Fibroblast of lung (primary cell): ENCODE data around the gene EDEM2. TPM values are rescaled to one million over a fixed set of nuclear protein-coding genes. Genes with fewer than 3 reads are reported as not detected.
"Not testable (repeated sequence)": the region's sequence is repeated elsewhere in the genome, so short reads cannot be mapped to it uniquely, and the experiment has no call there.

Source experiments
- DNase-seq, 2 donors: peaks; one replicate each; pipeline versions ENCODE4 v3.0.0 to v3.0.0-alpha.2; 2010; ENCODE audit warnings: low read depth in 2 of 2
- H2AFZ ChIP-seq: 2 replicates; pipeline ENCODE4 v1.5.1; 2012; ENCODE audit warnings: low read length, control low read depth, inconsistent platforms
- H3K27ac ChIP-seq: 2 replicates; pipeline ENCODE4 v1.5.1; 2011; ENCODE audit warnings: low read length, control low read depth; ENCODE audit not compliant: insufficient read depth
- H3K27me3 ChIP-seq: 2 replicates; pipeline ENCODE4 v1.5.1; 2011; ENCODE audit warnings: mild to moderate bottlenecking, low read length; ENCODE audit not compliant: control insufficient read depth, insufficient read depth
- H3K36me3 ChIP-seq: 2 replicates; pipeline ENCODE4 v1.5.1; 2011; ENCODE audit warnings: low read length; ENCODE audit not compliant: control insufficient read depth, insufficient read depth
- H3K4me1 ChIP-seq: 2 replicates; pipeline ENCODE4 v1.5.1; 2011; ENCODE audit warnings: low read length; ENCODE audit not compliant: control insufficient read depth, insufficient read depth; ENCODE audit errors: extremely low read depth
- H3K4me2 ChIP-seq: 2 replicates; pipeline ENCODE4 v1.5.1; 2011; ENCODE audit warnings: low read length, control low read depth; ENCODE audit not compliant: insufficient read depth; ENCODE audit errors: extremely low read depth
- H3K4me3 ChIP-seq, 4 experiments: fragments of 200-600 bp in 1 of 4; sonication (generic) in 1 of 4; replicated peaks in 1 of 4; 2 replicates each; pipeline ENCODE4 v1.5.1; 2011 to 2016; ENCODE audit warnings: low read length in 4 of 4, low read depth in 3 of 4, mild to moderate bottlenecking in 3 of 4, control low read depth in 2 of 4, inconsistent platforms in 1 of 4, mixed read lengths in 1 of 4; ENCODE audit not compliant: insufficient read depth in 1 of 4; ENCODE audit errors: control extremely low read depth in 1 of 4
- H3K79me2 ChIP-seq: 2 replicates; pipeline ENCODE4 v1.5.1; 2012; ENCODE audit warnings: mild to moderate bottlenecking, low read length, inconsistent platforms; ENCODE audit not compliant: control insufficient read depth, insufficient read depth
- H3K9ac ChIP-seq: 2 replicates; pipeline ENCODE4 v1.5.1; 2011; ENCODE audit warnings: mild to moderate bottlenecking, low read length, control low read depth; ENCODE audit not compliant: insufficient read depth
- H3K9me3 ChIP-seq: 2 replicates; pipeline ENCODE4 v1.5.1; 2012; ENCODE audit warnings: low read depth, low read length; ENCODE audit not compliant: control insufficient read depth, insufficient read depth
- H4K20me1 ChIP-seq: 2 replicates; pipeline ENCODE4 v1.5.1; 2011; ENCODE audit warnings: low read length; ENCODE audit not compliant: control insufficient read depth, insufficient read depth; ENCODE audit errors: extremely low read depth
- CTCF ChIP-seq, 2 donors: IDR thresholded peaks in 1 of 2; conservative IDR thresholded peaks in 1 of 2; 1 replicate in 1 of 2; 2 replicates in 1 of 2; pipeline ENCODE4 v1.5.1; 2011 to 2012; ENCODE audit warnings: low read length in 2 of 2, control low read depth in 1 of 2, inconsistent platforms in 1 of 2, low read depth in 1 of 2, mild to moderate bottlenecking in 1 of 2
- EZH2 ChIP-seq: IDR thresholded peaks from 2 replicates; pipeline ENCODE4 v1.5.1; 2012; ENCODE audit warnings: low read length, control low read depth, mild to moderate bottlenecking; ENCODE audit errors: missing control alignments
- polyA plus RNA-seq, 2 donors: library from polyadenylated mRNA; depleted of rRNA in 1 of 2; stranded (reverse) in 1 of 2; unstranded in 1 of 2; fragments of >200 nt; gene quantifications; 2 replicates each; pipeline ENCODE4 v1.2.1, GENCODE V29; 2011 to 2012; ENCODE audit warnings: missing spikeins in 1 of 2
- total RNA-seq: library from RNA; depleted of rRNA; stranded (reverse); fragments of >200 nt; gene quantifications from 2 replicates; pipeline ENCODE4 v1.2.1, GENCODE V29; 2014

The EDEM2 gene
- total and polyA plus RNA-seq, 2 donors (not counting 1 experiment from before 2014, with no cell fraction given): 23.8 to 99.4 TPM

- H3K27ac ChIP-seq, H3K79me2 ChIP-seq, H3K4me1 ChIP-seq: not testable (repeated sequence)
Measured at GRCh38 chr20:35160341-35160740, 13.2 kb upstream of the EDEM2 start.

GRCh38 chr20:35156978-35157377 lies 9.8 kb upstream of the EDEM2 start:
- H3K4me1 ChIP-seq: no peaks in the 10 kb centered on the region
- H3K27ac ChIP-seq: no peak overlapping the region
- H4K20me1 ChIP-seq: no peaks in the 10 kb centered on the region
- no peaks in the 10 kb centered on the region for H3K9me3 ChIP-seq
- no peak overlapping the region for H2AFZ ChIP-seq
- no peaks in the 10 kb centered on the region for H3K79me2 ChIP-seq
- no peak overlapping the region for H3K4me3 ChIP-seq
- no peak overlapping the region for H3K9ac ChIP-seq
- DNase-seq: no peak
- TF ChIP-seq EZH2: no peak
- no peak for TF ChIP-seq CTCF (conservative IDR thresholded peaks at IDR 0.05 in 1 of 2, IDR thresholded peaks at IDR 0.05 in 1 of 2; ENCODE audit: low read depth in 1 of 2, low read length in 2 of 2)
- H3K27me3 ChIP-seq: no peaks in the 10 kb centered on the region
- H3K4me2 ChIP-seq: no peak overlapping the region
- H3K36me3 ChIP-seq: no peaks in the 10 kb centered on the region

More at GRCh38 chr20:35160341-35160740, 13.2 kb upstream of the EDEM2 start:
- H3K9ac ChIP-seq, H3K36me3 ChIP-seq, DNase-seq, H2AFZ ChIP-seq, H3K4me2 ChIP-seq, H4K20me1 ChIP-seq, H3K27me3 ChIP-seq, H3K9me3 ChIP-seq, H3K4me3 ChIP-seq: not testable (repeated sequence)

GRCh38 chr20:35155936-35156335 lies 8.8 kb upstream of the EDEM2 start:
- TF ChIP-seq CTCF (conservative IDR thresholded peaks at IDR 0.05 in 1 of 2, IDR thresholded peaks at IDR 0.05 in 1 of 2; ENCODE audit: low read depth in 1 of 2, low read length in 2 of 2) (no peak), EZH2 (no peak)
- no peaks in the 10 kb centered on the region for H3K4me1 ChIP-seq
- no peak overlapping the region for H3K4me3 ChIP-seq
- no peaks in the 10 kb centered on the region for H3K36me3 ChIP-seq
- no peak overlapping the region for H3K9ac ChIP-seq
- H3K9me3 ChIP-seq: no peaks in the 10 kb centered on the region
- H3K4me2 ChIP-seq: no peak overlapping the region
- no peaks in the 10 kb centered on the region for H4K20me1 ChIP-seq
- no peaks in the 10 kb centered on the region for H3K27me3 ChIP-seq
- no peak overlapping the region for H3K27ac ChIP-seq
- no peak for DNase-seq
- no peak overlapping the region for H2AFZ ChIP-seq
- no peaks in the 10 kb centered on the region for H3K79me2 ChIP-seq
